Measurements from ENCODE around the gene TMEM191C.
"Not testable (repeated sequence)": the region's sequence is repeated elsewhere in the genome, so short reads cannot be mapped to it uniquely, and the experiment has no call there.

TMEM191C gene

DNA sequence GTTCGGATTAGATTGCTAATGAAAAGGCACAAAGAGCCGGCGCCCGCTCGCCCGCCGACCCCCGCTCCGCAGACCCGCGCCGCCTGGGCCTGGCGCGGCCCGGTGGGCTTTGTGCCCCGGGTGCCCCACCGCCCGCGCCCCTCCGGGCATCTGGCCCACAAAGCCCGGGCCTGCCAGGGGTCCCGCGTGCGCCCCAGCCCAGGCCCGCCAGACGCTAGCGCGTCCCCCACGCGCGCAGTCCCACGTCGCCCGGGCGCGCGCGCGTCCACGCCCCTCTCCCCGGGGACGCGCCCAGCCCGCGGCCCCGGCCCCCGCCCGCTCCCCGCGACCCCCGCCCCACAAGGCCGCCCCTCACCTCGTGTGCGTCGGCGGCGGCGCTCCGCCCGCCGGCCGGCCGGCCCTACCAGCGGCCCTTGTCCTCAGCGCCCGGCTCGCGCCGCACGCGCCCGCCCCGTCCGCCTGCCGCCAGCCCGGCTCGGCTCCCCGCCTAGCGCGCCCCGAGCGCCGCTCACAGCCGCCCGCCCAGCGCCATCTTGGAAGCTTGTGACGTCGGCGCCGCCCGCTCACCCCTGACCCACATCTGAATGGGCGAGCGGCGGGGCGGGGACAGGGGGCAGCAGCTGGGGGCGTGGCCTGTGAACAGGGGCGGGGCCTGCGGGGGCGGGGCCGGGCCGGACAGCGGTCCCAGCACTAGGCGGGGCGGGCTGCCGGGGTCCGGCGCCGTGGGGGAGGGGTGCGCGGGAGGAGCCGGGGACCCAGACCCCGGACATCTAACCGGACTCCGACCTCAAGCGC lies 50.0 kb downstream of the TMEM191C start:
- H3K4me3 ChIP-seq (ENCODE audit: low read depth, low read length); POLR2A ChIA-PET; DNase-seq (ENCODE audit: low read depth, low spot score); CTCF ChIA-PET: not testable (repeated sequence)

All from AG04449 (cell line).